GM19351 (cell line): ENCODE measurements around the gene LRP1B.

Source experiments
- ATAC-seq: cut with Tn5 transposase; IDR thresholded peaks from one replicate; pipeline ENCODE4 v1.9.1; 2021; ENCODE audit warnings: mild to moderate bottlenecking, moderate library complexity; ENCODE audit not compliant: unreplicated experiment

Gene LRP1B

DNA sequence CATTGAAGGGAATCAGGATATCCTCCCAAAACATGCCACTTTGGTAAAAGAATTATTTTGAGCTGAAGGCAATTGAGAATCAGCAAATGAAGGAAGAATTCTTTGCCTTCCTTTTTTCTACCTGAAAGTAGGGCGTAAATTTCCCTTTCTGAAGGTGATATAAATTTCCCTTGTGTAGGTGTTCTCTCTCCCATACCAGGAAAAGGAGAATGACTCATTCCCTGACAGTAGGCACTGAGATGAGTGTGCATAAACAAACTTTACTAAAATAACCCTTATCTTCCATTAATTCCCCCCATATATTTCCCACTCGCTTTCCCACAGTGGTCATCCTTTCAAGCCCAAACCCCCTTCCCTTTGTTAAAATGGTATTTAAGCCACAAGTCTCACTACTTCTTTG is 1339.0 kb downstream of the LRP1B start:
- ATAC-seq = no peak

DNA sequence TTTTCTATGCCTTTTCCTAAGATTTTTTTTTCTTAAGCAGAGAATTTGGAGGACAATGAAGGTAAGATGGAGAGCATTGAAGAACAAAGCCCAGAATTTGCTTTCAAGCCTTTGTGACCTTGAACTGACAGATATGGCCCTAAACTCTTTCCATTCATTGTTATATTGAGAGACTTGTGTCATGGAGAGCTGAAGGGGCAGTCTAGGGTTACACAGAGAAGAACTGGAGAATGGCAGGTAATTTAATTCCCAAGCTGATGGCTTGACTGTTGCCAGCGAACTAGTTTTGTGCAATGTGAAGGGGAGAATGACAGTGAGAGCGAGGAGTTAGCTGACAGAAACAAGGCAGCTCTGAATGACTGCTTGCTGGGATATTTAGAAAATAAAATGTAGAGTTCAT is 1344.2 kb downstream of the LRP1B start:
- ATAC-seq = no peak

DNA sequence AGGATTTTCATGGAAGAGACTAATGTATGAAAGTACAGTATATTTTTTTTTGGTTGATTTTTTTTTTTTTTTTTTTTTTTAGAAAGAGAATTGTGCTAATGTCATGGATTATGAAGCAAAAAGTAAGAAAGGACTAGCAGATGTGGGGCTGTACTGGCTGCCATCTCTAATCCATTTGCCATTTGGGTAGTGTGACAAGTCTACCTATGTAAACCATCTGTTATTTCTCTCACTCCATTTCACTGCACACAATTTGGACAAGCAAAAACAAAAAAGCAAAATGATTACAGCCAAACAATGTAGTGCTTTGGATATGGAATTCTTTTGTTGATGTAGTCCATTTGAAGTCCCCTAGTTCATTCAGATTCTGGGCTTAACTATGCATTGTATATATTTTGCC is 1355.4 kb downstream of the LRP1B start:
- no peak for ATAC-seq

DNA sequence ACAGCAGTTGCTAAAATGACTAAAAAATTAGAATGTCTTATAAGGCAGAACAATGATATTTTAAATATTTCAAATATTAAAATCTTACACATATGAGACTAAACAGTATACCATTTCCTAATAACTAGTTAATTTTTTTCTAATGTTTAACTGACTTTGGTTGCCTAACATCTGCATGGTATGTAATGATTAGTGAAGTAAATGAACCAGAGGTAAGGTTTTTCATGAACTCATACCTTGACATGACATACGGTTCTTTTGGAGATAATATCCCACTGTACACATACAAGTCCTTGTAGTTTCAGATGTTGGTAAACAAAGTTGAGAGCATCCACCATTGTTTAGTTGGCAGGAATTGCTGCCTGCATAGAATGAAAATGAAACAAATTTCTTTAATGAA is 1360.2 kb downstream of the LRP1B start:
- ATAC-seq = no peak

DNA sequence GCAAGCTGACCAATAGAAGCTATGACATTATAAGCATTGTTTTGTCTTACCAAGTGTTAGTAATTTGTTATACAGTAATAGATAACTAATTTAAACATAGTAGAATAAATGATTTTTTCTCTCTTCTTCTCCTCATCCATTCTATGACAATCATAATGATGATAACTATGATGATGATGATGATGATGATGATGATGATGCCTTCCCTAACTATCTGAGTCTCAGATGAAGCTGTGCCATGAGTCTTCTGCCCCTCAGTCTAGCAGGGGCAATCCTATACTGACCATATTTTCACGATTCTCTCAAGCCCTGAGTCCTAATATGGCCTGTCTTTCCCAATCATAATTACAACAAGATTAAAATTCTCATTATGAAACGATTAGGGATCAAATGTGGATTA is 1369.0 kb downstream of the LRP1B start:
- ATAC-seq = no peak

DNA sequence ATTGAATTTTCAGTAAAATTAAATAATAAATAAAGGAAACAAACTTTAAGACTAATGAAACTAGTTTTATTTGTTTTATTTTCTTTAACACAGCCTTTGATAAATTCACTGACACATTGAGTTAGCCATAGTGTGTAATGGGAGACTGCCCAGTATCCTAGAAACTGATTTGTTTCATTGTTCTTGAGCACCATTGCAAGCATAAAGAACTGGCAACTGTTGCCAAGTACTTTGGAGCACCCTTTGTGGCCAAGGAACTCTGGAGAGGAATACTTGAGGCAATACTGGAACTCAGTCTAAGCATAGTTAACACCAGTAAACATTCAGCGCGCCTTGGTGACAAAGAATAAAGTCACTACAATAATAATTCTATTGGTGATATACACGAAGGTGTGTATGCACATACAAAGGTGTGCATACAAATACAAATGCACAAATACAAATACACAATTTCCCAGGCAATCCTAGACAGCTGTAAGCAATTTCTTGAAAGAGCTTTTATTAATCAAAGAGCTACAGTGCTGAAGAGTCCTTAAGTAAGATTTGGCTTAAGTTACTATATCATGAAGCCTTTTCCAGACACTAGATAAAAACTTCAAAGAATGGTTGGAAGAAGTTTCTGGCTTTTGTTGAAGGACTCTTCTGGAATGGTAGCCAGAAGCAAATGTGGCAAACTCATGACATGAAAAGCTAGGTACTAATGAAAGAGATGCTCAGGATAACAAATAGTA is 1371.2 kb downstream of the LRP1B start:
- ATAC-seq = no peak

DNA sequence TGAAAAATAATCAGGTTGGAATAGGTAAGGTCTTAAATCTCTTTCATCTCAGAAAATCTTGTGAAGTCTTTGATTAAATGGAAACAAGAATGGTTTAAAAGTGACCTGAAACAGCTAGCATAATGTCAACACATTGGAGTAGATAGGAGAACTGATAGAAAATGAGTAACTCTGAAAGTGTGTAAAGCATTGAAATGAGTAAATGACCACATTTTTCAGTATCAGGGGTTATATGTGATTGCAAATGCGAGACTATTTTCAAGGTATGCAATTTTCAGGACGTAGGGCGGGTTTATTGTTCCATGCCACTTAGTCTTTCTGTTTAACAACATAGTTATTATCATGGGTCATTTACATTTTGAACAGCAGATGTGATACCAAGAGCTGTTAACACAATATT is 1383.2 kb downstream of the LRP1B start:
- peak; percentile 97 for ATAC-seq

DNA sequence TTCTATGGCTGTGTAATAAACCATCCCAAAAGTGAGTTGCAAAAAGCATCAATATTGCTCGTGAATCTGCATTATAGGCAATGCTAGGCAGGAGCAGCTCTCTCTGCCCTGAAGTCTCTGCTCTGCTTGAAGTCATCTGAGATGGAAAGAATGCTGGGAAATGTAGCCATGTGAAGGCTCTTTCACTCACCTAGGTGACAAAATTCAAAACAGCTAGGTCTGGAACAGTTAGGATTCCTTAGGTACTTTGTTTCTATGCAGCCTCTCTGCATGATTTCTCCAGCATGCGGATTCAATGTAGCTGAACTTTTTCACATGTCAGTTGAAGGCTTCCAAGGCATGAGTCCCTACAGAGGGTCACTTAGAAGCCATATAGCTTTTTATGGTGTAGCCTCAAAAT is 1383.7 kb downstream of the LRP1B start:
- peak; percentile 23 for ATAC-seq

DNA sequence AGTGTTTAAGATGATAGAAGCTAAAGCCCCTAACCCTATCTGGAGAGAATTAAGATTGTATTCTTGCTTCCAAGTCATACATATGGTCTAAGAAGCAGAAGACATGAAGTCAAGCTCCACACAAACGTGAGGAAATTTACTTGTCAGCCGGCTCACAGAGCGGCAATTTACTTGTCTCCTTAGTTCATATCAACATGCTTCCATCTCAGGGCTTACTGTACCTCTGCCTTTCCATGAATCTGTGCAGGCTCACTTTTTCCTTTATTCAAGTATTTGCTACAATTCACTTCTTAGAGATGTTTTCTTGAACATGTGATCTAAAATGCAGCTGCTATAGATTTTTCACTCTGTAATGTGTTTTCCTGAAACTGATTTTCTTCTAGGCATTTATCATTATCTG is 1386.4 kb downstream of the LRP1B start:
- no peak for ATAC-seq

DNA sequence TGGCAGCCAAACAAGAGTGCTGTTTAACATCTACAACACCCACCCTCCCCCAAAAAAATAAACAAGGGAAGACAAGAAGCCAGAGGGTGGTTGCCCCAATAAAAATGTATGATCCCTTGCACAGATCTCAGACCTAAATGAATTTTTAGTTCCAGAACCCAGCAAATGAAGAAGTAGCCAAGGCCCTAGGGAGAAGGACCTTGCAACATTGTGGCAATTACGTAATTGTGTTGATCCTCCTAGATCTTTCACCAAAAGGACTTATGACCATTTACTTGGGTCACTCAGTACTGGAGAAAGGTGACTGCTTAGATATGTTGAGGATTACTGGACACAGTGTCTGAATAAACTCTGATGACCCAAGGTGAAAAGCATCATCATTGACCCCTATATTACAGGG is 1393.8 kb downstream of the LRP1B start:
- no peak for ATAC-seq

DNA sequence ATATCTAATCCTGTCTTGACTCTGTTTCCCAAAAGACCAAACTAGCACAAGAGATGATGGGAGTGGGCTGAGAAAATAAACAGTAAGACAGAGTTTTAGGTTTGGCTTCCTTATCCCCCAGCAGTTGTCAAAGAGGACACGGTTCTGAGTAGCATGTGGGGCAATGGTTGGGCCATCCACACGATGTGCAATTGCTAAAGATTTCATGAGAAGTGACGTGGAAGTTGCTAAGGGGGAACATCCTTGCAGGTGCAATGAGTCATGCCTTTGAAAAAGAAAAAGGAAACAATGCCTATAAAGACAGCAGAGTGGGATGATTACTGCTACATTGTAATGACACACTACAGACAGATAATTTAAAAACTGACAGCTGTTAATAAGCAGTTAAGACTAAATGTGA is 1395.8 kb downstream of the LRP1B start:
- no peak for ATAC-seq

DNA sequence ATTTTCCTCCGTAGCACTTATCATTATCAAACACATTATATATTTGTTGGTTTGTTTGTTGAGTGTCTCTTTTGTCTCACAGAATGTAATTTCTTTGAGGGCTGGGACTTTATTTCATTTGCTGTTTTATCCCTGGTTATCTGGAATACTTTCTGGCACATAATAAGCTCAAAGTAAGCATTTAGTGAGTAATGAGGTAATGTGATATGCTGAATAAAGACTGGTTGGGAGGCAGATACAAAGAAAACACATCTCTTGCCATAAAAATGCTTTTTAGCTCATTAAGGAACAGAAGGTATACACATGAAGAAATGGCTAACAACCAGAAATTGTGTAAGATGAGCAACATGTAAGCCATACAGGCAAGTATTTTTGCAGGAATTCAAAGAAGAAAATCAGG is 1411.8 kb downstream of the LRP1B start:
- ATAC-seq = no peak

DNA sequence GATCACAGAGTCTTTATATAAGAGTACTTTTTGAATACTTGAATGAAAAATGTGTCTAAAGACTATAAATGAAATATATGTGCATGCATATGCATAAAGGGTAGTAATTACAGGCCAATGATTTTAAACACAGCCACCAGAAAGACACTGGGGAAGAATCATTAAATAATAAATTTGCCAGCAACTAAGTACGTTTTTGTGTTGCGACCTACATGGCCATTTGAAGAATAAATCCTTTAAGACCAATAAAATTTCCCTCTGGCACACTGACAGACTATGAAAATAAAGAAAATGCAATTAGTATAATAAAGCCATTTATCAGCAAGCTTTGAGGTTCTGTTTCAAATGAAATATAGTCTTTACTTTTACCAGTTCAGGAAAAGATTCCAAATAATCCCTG is 1413.3 kb downstream of the LRP1B start:
- no peak for ATAC-seq

DNA sequence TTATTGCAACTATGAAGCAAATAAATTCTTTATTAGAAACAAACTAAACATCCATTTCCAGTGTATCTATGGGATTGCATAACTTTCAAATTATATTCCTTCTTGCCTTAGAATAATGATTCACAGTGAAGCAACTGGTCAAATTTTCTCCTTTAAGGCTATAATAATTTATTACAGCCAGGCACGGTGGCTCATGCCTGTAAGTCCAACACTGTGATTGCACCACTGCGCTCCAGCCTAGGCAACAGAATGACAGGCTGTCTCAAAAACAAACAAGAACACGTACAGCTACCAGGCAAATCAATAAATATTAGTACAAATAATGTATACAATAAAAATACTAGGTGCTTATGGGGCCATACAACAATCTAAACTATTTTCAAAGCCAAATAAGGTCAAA is 1416.2 kb downstream of the LRP1B start:
- ATAC-seq = no peak

DNA sequence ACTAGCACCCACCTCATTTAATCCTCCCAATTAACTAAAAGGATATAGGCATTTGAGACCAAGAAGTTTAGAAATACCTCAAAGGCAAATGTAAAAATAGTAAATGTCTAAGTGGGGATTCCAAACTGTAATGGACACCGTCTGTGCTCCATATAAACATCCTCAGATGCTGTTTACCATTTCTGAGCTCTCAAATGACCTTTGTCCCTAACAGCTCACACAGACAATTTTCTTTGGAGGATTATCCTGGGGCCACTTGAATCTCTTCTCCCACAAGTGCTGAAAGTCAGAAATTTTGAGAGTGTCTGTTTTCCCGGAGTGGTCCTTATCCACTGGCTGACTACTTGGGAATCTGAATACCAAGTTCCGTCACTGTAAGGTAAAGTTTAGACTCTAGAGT is 1418.9 kb downstream of the LRP1B start:
- ATAC-seq = no peak

DNA sequence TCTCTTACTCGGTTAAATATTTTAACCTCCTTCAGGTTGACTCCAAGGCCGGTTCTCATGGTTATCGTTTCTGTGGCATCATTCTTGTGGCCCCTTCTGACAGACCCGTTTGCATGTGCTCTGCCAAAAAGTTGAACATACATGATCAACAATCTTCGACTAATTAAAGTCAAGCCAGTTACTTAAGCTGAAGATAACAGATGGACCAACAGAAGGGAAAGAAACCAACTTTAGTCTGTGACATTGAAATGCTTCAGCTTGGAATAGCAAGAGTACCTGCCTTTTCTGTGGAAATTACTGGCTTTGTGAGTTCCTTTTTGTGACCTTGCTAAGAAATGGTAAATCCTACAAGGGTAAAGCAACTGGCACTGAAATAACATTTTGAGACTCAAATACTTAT is 1429.1 kb downstream of the LRP1B start:
- no peak for ATAC-seq

DNA sequence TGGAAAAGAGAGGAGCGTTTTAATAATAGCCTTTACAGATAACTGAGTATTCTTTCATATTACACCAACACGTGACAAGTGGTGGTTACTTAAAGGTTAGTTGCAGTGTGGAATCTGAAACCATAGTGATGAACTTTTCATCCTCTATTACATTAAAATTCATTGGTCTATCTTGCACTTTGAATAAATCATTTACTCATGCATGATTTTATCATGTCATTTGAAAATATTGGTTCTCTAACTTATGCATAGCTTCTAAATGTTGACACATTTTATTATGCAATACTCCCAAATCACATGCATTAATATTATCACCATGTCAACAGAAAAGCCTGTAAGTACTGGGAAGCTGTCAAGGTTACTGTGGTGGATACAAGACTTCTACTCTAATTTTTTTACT is 1432.2 kb downstream of the LRP1B start:
- ATAC-seq = no peak

DNA sequence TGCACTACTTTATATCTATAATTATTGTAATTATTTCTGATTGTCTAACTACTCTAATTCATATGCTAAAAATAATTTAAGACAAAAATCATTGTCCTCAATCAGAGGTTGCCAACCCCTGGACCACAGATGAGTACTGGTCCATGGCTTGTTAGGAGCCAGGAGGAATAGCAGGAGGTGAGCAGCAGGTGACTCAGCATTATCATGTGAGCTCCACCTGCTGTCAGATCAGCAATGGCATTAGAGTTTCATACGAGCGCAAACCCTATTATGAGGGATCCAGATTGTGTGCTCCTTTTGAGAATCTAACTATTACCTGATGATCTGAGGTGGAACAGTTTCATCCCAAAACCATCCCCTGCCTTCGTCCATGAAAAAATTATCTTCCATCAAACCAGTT is 1434.4 kb downstream of the LRP1B start:
- no peak for ATAC-seq

DNA sequence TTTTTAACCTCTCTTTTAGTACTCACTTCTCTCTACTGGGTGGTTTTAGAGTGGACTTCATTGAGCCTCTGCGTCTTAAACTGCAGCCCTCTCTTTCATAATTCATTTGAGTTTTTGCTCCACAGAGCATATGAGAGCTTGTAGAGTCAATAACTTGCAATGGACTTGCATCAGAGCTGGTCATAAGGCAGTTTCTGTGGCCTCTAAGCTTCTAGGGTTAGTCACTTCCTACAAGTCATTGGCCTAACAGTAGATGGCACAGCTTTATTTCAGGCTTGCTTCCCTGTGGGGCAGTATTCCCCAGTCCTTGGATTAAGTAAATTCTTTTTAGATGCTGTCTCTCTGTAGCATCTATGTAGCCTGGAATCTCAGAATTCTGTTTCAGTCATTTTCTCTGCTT is 1435.7 kb downstream of the LRP1B start:
- no peak for ATAC-seq

DNA sequence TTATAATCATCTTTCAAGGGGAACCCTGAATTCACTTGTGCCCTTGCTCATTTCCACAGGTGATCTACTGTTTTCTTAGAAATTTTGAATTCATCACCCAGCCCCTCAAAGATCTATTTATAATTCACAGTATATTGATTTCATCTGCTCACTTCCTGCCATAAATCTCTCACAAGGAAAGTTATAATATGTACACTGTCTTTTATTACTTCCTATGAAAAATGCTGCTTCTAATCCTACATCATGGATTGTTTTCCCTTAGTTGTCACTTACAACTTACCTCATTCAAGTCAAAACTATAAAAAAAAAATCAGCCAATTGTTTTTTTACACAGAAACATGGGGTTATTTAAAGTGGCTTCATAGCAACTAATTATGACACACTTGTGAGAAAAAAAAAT is 1443.0 kb downstream of the LRP1B start:
- no peak for ATAC-seq

DNA sequence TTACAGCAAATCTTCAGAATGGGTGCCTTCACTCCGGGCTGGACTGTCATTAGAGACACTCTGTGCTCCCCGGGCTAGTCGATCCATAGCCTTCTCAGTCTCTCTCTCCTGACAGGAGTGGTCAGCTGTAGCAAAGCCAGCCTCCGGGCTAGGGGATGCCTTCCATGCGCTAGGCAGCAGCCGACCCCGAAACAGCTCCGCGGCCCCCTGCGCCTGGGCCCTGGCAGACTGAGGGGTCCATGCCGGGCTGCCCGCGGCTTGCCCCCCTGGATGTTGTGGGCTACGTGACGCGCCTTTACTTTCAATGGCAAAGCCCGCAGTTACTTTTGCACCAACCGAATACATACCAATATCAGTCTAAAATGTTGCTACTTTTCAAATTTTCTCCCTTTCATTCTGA is 1447.2 kb downstream of the LRP1B start:
- no peak for ATAC-seq

DNA sequence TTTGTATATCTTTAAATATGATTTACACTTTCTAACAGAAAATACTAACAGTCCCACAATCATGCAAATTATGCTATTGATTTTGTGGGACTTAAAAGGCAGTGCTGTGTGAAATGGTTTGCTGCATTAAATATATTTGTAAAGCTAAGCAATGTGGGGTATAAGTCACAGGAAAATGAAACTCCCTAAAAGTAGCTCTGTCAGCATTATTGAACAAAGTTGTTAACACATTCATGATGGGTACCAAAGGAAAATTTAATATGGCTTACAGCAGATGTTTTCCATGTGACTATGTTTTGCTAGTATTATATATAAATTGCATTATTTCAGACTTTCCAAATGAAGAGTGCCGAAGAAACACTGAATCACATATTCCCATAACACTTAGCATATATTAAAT is 1450.0 kb downstream of the LRP1B start:
- ATAC-seq = no peak

DNA sequence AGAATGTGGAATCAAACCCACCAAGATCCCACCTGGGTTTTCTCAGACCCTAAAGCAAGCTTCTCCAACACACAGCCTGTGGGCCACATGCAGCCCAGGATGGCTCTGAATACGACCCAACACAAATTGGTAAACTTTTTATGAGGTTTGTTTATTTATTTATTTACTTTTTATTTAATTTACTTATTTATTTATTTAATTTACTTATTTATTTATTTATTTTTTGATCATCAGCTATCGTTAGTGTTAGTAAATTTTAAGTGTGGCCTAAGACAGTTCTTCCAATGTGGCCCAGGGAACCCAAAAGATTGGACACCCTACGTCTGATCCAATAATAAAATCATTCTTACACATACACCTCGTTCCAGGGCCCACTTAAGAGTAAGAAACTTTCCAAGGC is 1451.1 kb downstream of the LRP1B start:
- ATAC-seq = no peak
